NCI-H82 treated with DMSO at 0.1 percent for 48 hours (cell line): ENCODE data around the gene SUSD3.
"Not testable (repeated sequence)": the region's sequence is repeated elsewhere in the genome, so short reads cannot be mapped to it uniquely, and the experiment has no call there.

ENCODE experiments used
- DNase-seq: peaks from one replicate; lab custom pipeline; 2025; ENCODE audit not compliant: unreplicated experiment; lab: John Stamatoyannopoulos, UW

The SUSD3 gene

DNA sequence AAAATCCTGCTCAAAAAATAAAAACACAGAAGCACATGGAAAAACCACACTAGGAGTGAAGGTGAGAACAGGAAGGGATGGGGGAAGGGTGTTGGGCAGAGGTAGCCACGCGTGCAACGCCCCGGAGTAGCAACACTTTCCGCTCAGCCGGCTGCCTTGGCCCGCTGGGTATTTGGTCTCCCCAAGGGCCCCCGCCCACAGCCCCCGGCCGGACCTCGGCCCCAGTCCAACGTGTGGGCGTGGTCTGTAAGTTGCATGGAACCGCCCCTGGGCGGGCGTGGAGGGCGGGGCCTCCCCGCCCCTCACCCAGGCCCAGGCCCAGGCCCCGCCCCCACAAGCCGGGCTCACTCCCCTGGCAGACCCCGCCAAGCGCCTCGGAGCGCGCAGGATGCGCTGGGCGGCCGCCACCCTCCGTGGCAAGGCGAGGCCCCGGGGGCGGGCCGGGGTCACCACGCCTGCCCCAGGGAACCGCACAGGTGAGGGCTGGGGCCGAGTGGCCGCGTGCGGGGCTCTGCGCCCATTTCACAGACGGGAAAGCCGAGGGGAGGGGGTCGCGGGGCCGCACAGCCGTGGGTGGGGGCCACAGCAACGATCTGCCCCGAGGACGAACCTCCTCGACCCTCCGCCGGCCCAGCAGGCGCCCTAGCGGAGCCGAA is at the start of gene SUSD3:
Gene SUSD3 (plus strand): TSS at position 347 of the 656 bp plus-strand sequence. CDS start 42 bp downstream, at position 389.
- DNase-seq, result no peak

DNA sequence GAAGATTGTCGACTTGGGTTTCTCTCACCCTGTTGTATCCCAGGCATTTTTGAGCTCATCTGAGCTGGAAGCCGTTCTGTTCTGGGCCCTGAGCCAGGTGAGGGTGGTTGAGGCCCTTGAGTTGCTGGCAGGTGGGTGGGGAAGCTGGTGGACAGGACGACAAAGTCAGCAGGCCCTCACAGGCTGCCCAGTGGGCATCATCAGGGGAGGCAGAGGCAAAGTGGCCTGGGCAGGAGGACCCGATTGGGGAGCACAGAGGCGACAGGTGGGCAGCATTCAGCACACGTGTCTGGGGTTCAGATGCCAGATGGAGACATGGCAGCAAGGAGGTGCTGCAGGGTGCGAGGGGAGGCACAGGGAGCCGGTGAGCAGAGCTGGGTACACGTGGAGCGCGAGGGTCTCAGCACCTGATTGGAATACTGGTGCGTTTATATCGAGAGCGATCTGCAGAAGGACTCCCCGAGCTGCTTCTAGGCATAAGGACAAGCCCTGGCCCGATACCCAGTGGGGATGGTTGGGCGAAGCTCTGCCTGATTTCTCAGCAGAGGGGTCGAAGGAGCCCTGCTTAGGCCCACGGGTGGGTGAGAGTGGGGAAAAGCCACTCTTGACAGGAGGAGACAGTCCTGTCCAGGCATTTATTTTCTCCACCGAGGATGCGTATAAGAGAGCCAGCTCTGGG is 49.0 kb upstream of the SUSD3 start:
- no peak for DNase-seq

DNA sequence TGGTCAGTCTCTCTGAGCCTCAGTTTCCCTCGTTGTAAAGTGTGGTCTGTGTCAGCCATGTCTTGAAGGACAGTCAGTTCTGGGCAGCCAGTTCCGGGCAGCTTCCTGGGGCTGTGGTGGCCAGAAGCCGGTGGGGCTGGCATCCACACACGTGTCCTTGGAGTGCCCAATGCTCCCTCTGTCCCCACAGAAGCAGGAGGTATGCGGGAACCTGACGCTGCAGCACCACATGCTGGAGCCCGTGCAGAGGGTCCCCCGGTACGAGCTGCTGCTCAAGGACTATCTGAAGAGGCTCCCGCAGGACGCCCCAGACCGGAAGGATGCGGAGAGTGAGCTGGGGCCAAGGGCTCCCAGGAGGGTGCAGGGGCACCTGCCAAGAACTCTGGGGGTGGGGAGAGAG is 48.4 kb upstream of the SUSD3 start:
- no peak for DNase-seq

GRCh38 chr9:93010704-93011103 is 47.8 kb upstream of the SUSD3 start:
- no peak for DNase-seq

GRCh38 chr9:93011114-93011513 is 47.4 kb upstream of the SUSD3 start:
- DNase-seq, result no peak

DNA sequence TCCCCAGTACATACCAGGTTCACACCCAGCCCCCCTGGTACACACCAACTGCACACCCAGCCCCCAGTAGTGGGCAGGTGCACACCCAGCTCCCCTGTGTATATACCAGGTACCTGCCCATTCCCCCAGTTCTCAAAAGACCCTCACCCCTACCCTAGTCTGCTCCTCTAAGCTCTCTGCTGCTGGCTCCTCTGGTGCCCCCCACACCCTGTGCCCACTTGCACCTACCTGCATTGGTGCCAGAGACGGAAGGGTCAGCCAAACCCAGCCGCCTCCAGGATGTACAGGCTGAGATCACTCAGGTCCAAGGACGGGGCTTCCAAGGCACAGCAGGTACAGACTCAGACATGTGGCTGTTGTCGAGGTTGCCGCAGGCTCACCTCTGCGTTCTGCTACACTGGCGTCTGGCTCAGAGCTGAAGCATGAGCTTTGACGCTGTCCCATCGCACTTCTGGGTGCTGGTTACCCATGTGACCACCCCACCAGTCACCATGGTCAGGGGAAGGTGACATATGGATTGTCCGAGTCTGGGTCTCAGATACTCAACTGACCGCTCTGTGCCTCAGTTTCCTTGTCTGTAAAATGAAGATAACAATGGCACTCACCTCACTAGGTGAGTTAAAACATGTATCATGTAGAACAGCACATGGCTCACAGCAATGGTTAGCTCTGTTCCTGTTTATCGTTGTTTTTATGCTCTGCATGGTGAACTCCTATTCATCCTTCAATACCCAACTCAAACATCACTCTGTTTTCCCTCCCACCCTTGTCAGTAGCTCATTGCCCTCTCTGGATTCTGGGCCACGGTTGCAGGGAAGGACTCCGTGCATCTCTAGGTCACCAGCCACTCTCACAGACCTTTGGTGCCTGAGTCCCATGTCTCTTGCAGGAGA is 45.3 kb upstream of the SUSD3 start:
- no peak for DNase-seq

DNA sequence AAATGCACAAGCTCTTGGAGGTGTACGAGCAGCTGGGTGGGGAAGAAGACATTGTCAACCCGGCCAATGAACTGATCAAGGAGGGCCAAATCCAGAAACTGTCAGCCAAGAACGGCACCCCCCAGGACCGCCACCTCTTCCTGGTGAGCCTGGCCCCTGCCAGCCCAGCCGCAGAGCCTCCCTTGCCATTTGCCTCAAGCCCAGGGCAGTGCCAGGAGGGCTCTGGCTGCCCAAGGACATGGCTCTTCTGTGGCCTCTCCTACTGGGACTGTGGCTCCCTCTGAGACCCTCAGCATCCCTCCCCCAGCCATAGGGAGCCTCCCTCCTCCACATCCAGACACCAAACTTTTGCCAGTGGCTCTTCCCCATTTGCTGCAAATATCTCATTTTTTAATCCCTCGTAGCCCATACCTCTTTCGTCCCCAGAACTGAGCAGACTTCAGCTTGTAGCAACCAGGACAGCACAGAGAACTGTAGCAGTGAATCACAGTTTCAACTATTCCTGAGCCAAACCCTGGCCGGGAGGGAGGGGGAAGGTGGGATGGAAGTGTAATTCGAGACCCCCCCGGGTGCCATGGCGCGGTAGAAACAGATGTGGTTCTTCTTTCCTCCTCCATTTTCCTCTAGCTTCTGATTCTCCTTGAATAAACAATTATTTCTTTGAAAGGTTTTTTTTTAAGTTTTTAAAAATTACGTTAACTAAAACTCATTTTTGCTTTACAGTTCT is 44.5 kb upstream of the SUSD3 start:
- no peak for DNase-seq

DNA sequence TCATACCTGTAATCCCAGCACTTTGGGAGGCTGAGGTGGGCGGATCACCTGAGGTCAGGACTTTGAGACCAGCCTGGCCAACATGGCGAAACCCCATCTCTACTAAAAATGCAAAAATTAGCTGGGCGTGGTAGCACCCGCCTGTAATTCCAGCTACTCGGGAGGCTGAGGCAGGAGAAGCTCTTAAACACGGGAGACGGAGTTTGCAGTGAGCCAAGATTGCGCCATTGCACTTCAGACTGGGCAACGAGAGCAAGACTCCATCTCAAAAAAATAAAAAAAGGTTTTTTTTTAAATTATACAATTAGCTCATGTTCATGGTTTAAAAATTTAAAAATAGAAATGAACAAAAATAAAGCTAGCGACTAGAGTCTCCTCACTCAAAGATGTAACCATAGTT is 43.3 kb upstream of the SUSD3 start:
- DNase-seq, result not testable (repeated sequence)

- DNase-seq, result no peak
These were observed 40.9 kb upstream of the SUSD3 start for GRCh38 chr9:93017621-93018020.

GRCh38 chr9:93020151-93020550 is 38.4 kb upstream of the SUSD3 start:
- no peak for DNase-seq

DNA sequence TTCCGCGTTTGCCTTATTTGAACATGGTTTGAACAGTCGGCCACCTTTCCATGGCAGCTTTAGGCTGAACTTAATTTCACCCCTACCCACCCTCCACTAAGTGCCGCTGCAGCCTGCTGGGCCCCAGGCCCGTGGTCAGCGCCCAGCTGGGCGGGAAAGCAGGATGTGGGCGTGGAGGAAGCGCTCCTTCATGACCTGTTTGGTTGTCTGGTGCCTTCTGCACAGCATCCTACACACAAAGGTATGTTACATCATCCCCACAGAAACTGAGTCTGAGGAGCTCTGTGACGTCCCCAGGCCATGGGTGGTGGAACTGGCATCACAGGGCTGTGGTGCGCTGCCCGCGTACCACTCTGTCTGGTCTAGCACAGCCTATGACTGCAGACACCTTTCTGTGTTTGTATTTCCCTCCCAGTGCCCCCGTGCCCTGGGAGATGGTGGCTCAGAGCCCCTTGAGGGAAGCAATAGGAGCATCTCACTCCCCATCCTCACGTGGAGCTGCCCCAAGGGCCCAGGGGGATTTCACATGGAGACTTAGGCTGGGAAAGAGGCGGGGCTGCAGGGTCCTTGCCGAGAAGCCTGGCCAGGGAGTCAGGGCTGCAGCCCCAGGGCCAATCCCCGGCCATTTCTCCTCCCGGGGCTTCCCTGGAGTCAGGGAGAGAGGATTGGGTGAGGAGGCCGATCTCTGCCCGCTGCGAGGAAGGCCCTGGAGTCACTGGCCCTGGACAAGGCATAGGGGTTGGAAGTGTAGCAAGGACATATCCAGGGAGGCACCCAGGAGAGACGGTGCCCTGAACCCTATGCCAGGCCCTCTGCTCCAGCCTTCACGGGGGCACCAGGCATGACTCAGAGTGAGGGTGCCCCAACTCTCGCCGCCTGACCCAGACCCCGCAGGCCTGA is 37.5 kb upstream of the SUSD3 start:
- no peak for DNase-seq

- DNase-seq, result no peak
These were observed 36.4 kb upstream of the SUSD3 start for GRCh38 chr9:93022066-93022465.

GRCh38 chr9:93022721-93023520 is 35.6 kb upstream of the SUSD3 start:
- no peak for DNase-seq

DNA sequence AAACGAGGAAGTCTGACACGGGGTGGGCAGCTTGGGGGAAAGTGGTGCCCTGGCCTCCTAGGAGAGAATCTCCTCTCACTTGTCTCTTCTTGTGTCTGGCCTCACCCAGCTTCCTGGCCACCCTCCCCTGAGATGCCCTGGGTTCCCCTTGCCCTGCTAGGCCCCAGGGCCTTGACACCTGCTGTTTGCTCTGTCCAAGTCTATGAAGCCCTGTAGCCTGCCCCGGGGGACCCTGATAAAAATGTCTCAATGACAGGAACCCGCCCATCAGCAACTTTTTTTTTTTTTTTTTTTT is 35.0 kb upstream of the SUSD3 start:
- DNase-seq, result no peak

- DNase-seq, result no peak
These were observed 33.9 kb upstream of the SUSD3 start for GRCh38 chr9:93024646-93024910.

- DNase-seq, result no peak
These were observed 33.4 kb upstream of the SUSD3 start for GRCh38 chr9:93024986-93025630.

DNA sequence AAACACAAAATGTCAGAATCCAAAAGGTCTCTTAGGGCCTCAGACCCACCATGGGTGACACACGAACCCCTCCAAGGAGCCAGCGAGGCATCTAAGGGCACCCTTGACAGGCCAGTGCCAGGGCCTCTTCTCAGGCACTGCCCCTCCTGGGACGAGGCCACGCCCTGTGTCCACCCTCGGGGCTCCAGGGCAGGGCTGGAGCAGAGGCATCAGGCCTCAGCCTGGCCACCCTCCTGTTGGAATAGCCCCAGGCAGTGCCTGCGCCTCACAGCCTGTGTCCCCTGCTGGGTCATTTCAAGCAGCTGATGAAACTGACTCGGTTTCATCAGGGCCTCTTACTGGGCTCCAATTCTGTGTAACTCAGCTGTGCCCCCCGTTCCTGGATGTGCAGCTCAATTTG is 32.8 kb upstream of the SUSD3 start:
- no peak for DNase-seq

DNA sequence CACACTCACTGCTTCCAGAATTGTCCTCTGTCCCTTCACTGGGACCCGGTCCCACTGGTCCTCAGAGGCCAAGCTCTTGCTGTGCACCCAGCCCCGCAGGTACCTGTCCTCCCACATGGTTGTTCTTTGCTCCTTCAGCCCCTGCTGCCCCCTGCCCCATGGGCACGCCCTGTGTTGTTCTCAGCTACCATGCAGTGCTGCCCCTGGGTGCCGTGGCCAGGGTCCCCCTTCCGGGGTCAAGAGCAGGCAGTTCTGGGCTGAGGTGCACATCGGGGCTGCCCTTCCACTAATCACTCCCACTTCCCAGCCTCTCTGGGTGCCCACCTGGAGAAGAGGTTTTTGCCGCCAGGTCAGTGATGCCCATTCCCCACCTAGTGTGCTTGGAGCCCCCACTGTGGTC is 31.9 kb upstream of the SUSD3 start:
- no peak for DNase-seq

GRCh38 chr9:93027750-93028149 is 30.8 kb upstream of the SUSD3 start:
- no peak for DNase-seq
